H54 (cell line): ENCODE measurements around the gene XRCC5.

Source experiments
- DNase-seq: peaks from one replicate; pipeline ENCODE4 v3.0.0; 2011; ENCODE audit warnings: low spot score, mixed read lengths; ENCODE audit not compliant: insufficient read length
- FAIRE-seq: peaks from 3 replicates; lab custom pipeline; 2011; peaks lifted over from hg19 to GRCh38; lab: Jason Lieb, UNC
- POLR2A ChIP-seq: IDR thresholded peaks from 2 replicates; pipeline ENCODE4 v1.6.1; 2011; ENCODE audit warnings: low read depth, mild to moderate bottlenecking, low read length

XRCC5 gene

DNA sequence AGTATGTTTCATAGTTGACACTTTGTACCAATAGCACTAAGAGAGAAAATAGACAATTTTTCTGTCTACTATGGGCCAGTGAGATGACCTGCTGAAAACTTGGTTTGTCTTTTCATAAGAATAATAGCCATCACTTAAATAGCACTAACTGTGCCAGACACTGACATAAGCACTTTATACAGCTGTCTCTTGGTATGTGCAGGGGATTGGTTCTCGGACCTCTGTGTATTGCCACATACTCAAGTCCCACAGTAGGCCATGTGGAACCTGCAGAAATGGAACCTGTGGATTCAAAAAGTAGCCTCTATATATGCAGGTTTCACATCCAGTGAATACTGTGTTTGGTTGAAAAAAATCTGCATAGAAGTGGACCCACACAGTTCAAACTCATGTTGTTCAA, 126.7 kb downstream of the XRCC5 start:
- FAIRE-seq, result no peak
- DNase-seq, result no peak
- TF ChIP-seq POLR2A, result no peak

DNA sequence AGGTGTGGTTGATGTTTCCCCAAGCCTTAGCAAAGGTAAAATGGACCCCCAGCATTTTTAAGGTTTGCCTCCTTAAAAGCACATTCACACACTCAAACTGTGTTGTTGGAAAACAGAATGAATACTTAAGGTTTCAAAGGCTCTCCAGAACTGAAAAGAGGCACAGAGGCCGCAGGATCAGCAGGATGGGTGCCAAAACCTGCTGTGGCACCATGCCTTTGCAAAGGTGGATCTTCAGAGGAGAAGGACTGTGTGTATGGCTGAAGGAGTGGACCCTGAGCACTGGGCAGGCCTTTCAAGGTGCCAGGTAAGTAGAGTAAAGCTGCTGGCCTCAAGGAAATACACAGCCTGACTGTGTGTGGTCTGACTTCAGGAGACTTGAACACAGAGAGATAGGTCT, 127.3 kb downstream of the XRCC5 start:
- FAIRE-seq, result no peak
- no peak for DNase-seq
- no peak for TF ChIP-seq POLR2A

DNA sequence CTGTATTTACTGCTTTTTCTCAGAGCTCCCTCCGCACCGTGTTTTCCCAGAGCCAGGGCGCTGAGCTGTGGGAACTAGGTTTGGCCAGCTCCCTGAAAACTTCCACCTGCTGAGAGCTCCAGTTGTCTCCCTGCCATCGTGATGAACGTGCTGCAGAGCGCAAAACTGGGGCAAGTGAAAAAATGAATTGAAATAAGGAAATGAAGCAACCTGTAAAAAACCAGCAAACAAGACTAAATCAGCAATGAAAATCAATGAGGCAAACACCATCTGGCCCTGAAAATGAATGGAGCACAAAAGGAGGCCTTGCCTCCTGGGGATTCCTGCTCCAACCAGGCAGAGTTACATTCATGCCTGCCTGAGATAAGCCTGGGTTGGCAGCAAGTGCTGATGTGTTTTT, 133.2 kb downstream of the XRCC5 start:
- no peak for FAIRE-seq
- DNase-seq, result no peak
- no peak for TF ChIP-seq POLR2A

DNA sequence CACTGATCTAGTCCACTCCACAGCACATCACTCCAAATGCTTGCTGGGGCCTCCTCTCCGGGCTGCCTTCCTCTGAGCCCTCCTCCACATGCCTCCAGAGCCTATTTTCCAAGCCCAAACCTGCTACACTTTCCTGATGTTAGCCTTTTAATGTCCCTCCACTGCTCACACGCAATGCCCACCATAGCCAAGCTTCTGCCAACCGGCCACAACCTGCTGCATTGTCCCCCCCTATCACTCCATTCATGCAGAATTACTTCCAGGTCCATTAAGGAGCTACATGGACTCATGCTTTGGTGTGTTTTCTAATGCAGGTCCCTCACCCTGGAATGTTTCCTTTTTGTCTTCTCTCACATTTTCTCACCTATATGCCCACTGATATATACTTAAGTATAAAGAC, 133.9 kb downstream of the XRCC5 start:
- DNase-seq (no peak), FAIRE-seq (no peak)
- no peak for TF ChIP-seq POLR2A

DNA sequence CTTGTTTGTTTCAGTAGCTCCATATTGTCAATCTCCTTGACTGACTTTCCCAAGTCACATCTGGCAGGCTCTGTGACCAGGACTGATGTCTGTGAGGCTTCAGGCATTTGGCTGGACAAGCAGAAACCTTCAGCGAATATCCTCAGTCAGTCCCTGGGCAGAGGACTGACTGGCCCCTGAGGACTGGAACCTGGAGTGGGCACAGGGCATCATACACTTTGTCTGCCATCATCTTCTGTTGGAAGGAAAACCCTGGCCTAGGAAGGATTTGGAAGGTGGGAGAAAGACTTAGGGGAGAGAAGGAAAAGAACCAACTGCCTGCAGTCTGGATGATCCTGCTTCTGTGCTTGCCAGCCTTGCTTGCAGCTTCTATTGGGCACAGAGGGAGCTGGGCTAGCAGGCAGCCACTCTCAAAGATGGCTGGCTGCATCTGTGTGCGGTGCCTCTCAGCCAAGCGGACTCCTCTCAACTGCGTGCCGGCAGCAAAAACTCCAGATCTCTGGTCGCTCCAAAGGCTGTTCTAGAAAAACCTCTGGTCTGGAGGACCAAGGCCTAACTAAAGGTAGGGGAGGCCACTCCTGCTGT, 136.3 kb downstream of the XRCC5 start:
- FAIRE-seq, result no peak
- DNase-seq, result no peak
- TF ChIP-seq POLR2A, result no peak

DNA sequence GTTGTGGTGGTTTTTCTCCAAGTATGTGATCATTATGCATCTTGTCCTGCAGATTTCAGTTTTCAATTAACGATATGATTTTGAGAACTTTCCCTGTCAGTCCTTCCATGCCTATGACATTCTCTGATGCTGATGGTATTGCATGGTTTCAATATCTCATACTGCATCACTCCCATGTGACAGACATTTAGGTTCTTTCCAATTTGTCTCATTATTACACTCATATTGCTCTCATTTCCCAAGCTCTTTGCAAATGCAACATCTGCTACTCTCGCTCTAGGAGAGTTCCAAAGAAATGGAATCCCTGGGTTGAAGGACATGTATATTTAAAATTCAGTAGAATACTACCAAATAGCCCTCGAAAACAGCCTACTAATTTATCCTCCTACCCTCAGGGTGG, 137.6 kb downstream of the XRCC5 start:
- FAIRE-seq (no peak), DNase-seq (no peak)
- TF ChIP-seq POLR2A, result no peak
